Stimulated activated memory B cell treated with anti-CD40 and anti-IgM and Interleukin-4, amounts not matched to agents 10 μg/mL and 1 μg/mL and 100 μg/mL, for 72 hours (primary cell): Measurements from ENCODE around the gene NDOR1.
"Not testable (repeated sequence)": the region's sequence is repeated elsewhere in the genome, so short reads cannot be mapped to it uniquely, and the experiment has no call there.

ENCODE experiments used
- ATAC-seq: fragments of 150-1000 bp; cut with Tn5 transposase; 2 replicates; pipeline ENCODE4 v1.10.0; 2021
- H3K27ac Mint-ChIP-seq: one replicate; pipeline ENCODE4 v1.8.0; 2022; ENCODE audit warnings: mild to moderate bottlenecking, mixed read lengths
- H3K27me3 Mint-ChIP-seq: one replicate; pipeline ENCODE4 v1.8.0; 2022; ENCODE audit warnings: mixed read lengths
- H3K36me3 Mint-ChIP-seq: one replicate; pipeline ENCODE4 v1.8.0; 2022; ENCODE audit warnings: mixed read lengths
- H3K4me1 Mint-ChIP-seq: one replicate; pipeline ENCODE4 v1.8.0; 2022; ENCODE audit warnings: mixed read lengths
- H3K4me3 Mint-ChIP-seq: one replicate; pipeline ENCODE4 v1.8.0; 2022; ENCODE audit warnings: mild to moderate bottlenecking, moderate library complexity, mixed read lengths
- H3K9me3 Mint-ChIP-seq: one replicate; pipeline ENCODE4 v1.8.0; 2022; ENCODE audit warnings: mixed read lengths

Gene NDOR1

GRCh38 chr9:137234055-137234697, 28.7 kb downstream of the NDOR1 start:
- Mint-ChIP-seq H3K4me1 (peaks cover 41% of the 10 kb centered on the region), H3K9me3 (no peaks in the 10 kb centered on the region), H3K4me3 (no peak overlapping the region), H3K27me3 (peaks cover 38% of the 10 kb centered on the region), H3K27ac (peak overlapping the region; percentile 63), H3K36me3 (no peaks in the 10 kb centered on the region)
- ATAC-seq = no peak

GRCh38 chr9:137234758-137235423, 29.4 kb downstream of the NDOR1 start:
- peak; percentile 49 for ATAC-seq
- Mint-ChIP-seq H3K4me3 (peak overlapping the region; percentile 45), H3K27ac (peak overlapping the region; percentile 63), H3K9me3 (no peaks in the 10 kb centered on the region), H3K27me3 (peaks cover 38% of the 10 kb centered on the region), H3K4me1 (peaks cover 48% of the 10 kb centered on the region), H3K36me3 (no peaks in the 10 kb centered on the region)

GRCh38 chr9:137235424-137236237, 30.1 kb downstream of the NDOR1 start:
- ATAC-seq = no peak
- no peaks in the 10 kb centered on the region for H3K36me3 Mint-ChIP-seq
- H3K27me3 Mint-ChIP-seq = peaks cover 32% of the 10 kb centered on the region
- H3K4me3 Mint-ChIP-seq = peak overlapping the region; percentile 45
- peak overlapping the region; percentile 63 for H3K27ac Mint-ChIP-seq
- H3K4me1 Mint-ChIP-seq = peaks cover 48% of the 10 kb centered on the region
- no peaks in the 10 kb centered on the region for H3K9me3 Mint-ChIP-seq

GRCh38 chr9:137236238-137236935, 30.9 kb downstream of the NDOR1 start:
- peak; percentile 53 for ATAC-seq
- H3K4me1 Mint-ChIP-seq = peaks cover 48% of the 10 kb centered on the region
- H3K36me3 Mint-ChIP-seq = no peaks in the 10 kb centered on the region
- H3K27me3 Mint-ChIP-seq = peaks cover 25% of the 10 kb centered on the region
- H3K4me3 Mint-ChIP-seq = peak overlapping the region; percentile 29
- no peaks in the 10 kb centered on the region for H3K9me3 Mint-ChIP-seq
- H3K27ac Mint-ChIP-seq = no peak overlapping the region

GRCh38 chr9:137236936-137237421, 31.5 kb downstream of the NDOR1 start:
- Mint-ChIP-seq H3K36me3 (no peaks in the 10 kb centered on the region), H3K27me3 (peaks cover 19% of the 10 kb centered on the region), H3K4me3 (peak overlapping the region; percentile 29), H3K27ac (no peak overlapping the region), H3K9me3 (no peaks in the 10 kb centered on the region), H3K4me1 (peaks cover 49% of the 10 kb centered on the region)
- no peak for ATAC-seq

GRCh38 chr9:137237759-137238726, 32.5 kb downstream of the NDOR1 start:
- ATAC-seq = no peak
- Mint-ChIP-seq H3K4me3 (no peak overlapping the region), H3K27me3 (peaks cover 12% of the 10 kb centered on the region), H3K4me1 (peaks cover 59% of the 10 kb centered on the region), H3K9me3 (no peaks in the 10 kb centered on the region), H3K27ac (no peak overlapping the region), H3K36me3 (peaks cover 10% of the 10 kb centered on the region)

GRCh38 chr9:137239541-137240200, 34.2 kb downstream of the NDOR1 start:
- peak overlapping the region; percentile 86 for H3K4me3 Mint-ChIP-seq
- not testable (repeated sequence) for ATAC-seq, H3K27me3 Mint-ChIP-seq, H3K9me3 Mint-ChIP-seq
- H3K27ac Mint-ChIP-seq = peak overlapping the region; percentile 69
- H3K4me1 Mint-ChIP-seq = peaks cover 71% of the 10 kb centered on the region
- peaks cover 16% of the 10 kb centered on the region for H3K36me3 Mint-ChIP-seq

GRCh38 chr9:137240318-137240840, 34.9 kb downstream of the NDOR1 start:
- Mint-ChIP-seq H3K36me3 (peaks cover 16% of the 10 kb centered on the region), H3K4me1 (peaks cover 64% of the 10 kb centered on the region), H3K9me3 (no peaks in the 10 kb centered on the region), H3K27me3 (peaks cover 1% of the 10 kb centered on the region), H3K4me3 (peak overlapping the region; percentile 86), H3K27ac (peak overlapping the region; percentile 69)
- ATAC-seq = peak; percentile 61

- H3K36me3 Mint-ChIP-seq = peaks cover 16% of the 10 kb centered on the region
- H3K4me1 Mint-ChIP-seq = peaks cover 61% of the 10 kb centered on the region
- H3K9me3 Mint-ChIP-seq = no peaks in the 10 kb centered on the region
- H3K27me3 Mint-ChIP-seq = no peaks in the 10 kb centered on the region
- H3K4me3 Mint-ChIP-seq = peak within 1 kb of the TSS; percentile 86
- peak within 1 kb of the TSS; percentile 69 for H3K27ac Mint-ChIP-seq
- ATAC-seq = peak; percentile 89
Observed at GRCh38 chr9:137240841-137241489, 35.5 kb downstream of the NDOR1 start, which contains the start of gene TUBB4B. Gene TUBB4B, plus strand, starts transcription at chr9:137241287. Its CDS starts 74 bp downstream, at chr9:137241361.

- ATAC-seq = peak; percentile 46
- Mint-ChIP-seq H3K9me3 (no peaks in the 10 kb centered on the region), H3K27me3 (no peaks in the 10 kb centered on the region), H3K36me3 (peaks cover 16% of the 10 kb centered on the region), H3K27ac (peak overlapping the region; percentile 69), H3K4me1 (peaks cover 55% of the 10 kb centered on the region), H3K4me3 (peak overlapping the region; percentile 86)
Observed at GRCh38 chr9:137241490-137242268, 36.2 kb downstream of the NDOR1 start.

- Mint-ChIP-seq H3K36me3 (peaks cover 16% of the 10 kb centered on the region), H3K27me3 (no peaks in the 10 kb centered on the region), H3K9me3 (no peaks in the 10 kb centered on the region), H3K27ac (peak overlapping the region; percentile 69), H3K4me3 (peak overlapping the region; percentile 78), H3K4me1 (peaks cover 49% of the 10 kb centered on the region)
- no peak for ATAC-seq
Observed at GRCh38 chr9:137242269-137243203, 37.0 kb downstream of the NDOR1 start.
